GM21528 (cell line): ENCODE results near the gene ZNF429.
"Not testable (repeated sequence)": the region's sequence is repeated elsewhere in the genome, so short reads cannot be mapped to it uniquely, and the experiment has no call there.

Source experiments
- ATAC-seq: cut with Tn5 transposase; IDR thresholded peaks from one replicate; pipeline ENCODE4 v1.9.1; 2021; ENCODE audit warnings: mild to moderate bottlenecking, moderate library complexity; ENCODE audit not compliant: unreplicated experiment, low FRiP score

Gene ZNF429

GRCh38 chr19:21587549-21587948 lies 82.1 kb downstream of the ZNF429 start:
- ATAC-seq: no peak

DNA sequence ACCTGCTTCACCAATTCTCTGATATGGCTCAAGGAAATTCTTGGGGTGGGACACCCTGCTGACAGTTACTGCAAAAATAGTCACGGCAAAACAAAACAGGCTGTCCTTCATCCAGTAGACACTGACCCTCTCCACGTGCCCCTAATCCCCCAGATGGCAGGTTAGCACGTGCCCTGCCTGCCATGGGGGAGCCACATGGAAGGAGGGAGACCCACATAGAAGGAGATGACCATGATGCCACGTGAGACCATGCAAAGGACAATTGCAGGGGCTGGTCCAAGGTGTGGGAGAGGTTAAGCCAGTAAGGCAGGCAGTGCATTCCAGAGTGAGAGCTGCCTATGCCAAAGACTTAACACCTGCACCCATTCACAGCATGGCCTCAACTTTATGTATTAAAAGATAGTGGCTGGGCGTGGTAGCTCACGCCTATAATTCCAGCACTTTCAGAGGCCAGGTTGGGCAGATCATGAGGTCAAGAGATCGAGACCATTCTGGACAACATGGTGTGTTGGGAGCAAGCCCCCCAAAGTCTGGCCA lies 82.7 kb downstream of the ZNF429 start:
- ATAC-seq: no peak

GRCh38 chr19:21590867-21591266 lies 85.5 kb downstream of the ZNF429 start:
- ATAC-seq: no peak

DNA sequence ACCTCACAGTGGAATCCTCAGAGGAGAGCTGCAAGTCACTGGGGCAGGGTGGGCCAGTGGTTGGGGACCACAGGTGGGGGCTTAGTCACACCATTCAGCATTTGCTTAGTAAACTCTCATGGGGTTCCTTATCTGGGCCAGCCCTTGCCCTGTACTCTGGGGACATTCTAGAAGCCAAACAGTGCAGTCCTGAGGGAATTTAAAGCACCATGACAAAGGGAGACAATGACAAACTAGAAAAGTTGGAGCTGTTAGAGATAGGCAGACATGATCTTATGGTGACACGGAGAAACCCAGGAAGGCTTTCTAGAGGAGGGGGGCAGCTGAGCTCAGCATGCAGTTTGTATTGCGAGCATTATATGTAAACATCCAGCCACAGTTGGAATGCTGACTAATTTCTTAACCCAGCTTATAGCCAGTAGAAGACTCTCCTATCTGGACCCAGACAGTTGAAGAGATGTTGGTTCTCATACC lies 87.6 kb downstream of the ZNF429 start:
- ATAC-seq: no peak

DNA sequence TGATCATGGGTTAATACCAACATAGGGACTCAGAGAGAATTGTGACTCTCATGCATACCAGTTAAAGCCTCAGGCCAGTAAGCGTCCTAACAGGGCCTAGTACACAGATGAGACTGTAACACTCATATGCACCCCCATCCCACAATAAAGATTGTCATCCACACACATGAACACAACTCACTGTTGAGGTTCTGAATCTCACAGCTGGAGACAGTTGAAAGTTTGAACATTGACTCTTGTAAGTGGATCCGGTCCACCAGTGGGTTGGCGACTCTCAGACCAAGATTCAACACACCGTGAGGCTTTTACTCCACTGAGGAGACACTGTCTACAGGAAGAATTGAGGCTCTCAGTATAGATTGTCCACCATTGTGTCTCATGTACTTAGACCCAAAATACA lies 88.1 kb downstream of the ZNF429 start:
- no peak for ATAC-seq

GRCh38 chr19:21593934-21594820 lies 88.8 kb downstream of the ZNF429 start:
- ATAC-seq: no peak

DNA sequence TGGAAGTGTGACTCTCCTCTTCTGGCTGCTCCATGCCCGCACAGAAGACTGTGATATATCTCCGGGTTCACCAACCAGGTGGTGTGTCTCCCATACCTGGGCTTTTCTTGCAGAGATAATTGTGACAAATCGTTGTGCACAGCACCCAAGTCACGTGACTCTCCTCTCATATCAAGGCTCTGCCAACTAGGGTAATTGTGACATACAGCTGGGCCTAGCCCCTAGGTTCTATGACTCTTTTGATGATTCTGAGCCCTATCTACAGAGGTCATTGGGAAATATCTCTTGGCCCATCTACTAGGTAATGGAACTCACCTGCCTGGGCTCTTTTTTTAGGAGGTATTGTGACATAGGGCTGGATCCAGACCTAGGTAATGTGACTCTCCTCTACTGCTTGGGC lies 89.8 kb downstream of the ZNF429 start:
- ATAC-seq: no peak

- no peak for ATAC-seq
These were observed 96.8 kb downstream of the ZNF429 start for GRCh38 chr19:21602082-21602658.

- ATAC-seq: not testable (repeated sequence)
These were observed 97.4 kb downstream of the ZNF429 start for GRCh38 chr19:21602659-21603430.

DNA sequence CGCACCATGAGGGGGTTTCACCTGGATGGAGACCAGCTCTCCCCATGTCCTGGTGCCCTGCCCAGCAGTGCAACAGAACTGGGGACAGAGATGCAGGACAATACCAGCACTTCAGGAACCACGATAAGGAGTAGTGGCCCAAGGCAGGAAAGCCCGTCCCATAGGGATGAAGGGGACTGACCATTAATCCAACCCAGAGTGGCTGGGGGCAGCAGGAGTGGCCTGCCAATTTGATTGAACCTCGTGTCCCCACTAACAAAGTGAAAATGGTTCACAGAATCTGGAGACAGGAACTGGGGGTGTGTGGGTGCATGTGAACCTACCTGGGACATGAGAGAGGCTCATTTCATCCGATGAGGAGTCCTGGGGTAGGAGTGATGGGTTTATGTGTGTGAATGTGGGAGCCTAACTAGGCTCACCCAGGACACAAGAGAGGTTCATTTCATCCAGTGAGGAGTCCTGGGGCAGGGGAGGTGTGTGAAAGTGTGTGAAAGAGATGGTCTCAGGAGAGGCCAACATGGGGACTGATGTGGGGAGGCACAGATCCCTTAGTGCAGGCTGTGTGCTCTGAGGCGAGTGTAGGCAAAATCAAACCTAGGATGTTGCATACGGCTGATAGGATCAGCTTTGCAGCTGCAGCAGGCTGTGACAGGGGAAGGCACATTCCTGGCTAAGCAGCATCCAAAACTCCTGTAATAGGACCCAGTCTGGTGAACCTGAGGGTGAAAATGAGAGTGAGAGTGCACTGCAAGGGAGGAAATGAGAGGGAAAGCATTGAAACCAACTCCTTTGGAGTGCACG lies 98.2 kb downstream of the ZNF429 start:
- no peak for ATAC-seq

- ATAC-seq: no peak
These were observed 99.0 kb downstream of the ZNF429 start for GRCh38 chr19:21604351-21604926.
